GM21515 (cell line): ENCODE measurements around the gene TRANK1.

Experiments
- ATAC-seq: cut with Tn5 transposase; IDR thresholded peaks from one replicate; pipeline ENCODE4 v1.9.1; 2021; ENCODE audit not compliant: unreplicated experiment

The TRANK1 gene

DNA sequence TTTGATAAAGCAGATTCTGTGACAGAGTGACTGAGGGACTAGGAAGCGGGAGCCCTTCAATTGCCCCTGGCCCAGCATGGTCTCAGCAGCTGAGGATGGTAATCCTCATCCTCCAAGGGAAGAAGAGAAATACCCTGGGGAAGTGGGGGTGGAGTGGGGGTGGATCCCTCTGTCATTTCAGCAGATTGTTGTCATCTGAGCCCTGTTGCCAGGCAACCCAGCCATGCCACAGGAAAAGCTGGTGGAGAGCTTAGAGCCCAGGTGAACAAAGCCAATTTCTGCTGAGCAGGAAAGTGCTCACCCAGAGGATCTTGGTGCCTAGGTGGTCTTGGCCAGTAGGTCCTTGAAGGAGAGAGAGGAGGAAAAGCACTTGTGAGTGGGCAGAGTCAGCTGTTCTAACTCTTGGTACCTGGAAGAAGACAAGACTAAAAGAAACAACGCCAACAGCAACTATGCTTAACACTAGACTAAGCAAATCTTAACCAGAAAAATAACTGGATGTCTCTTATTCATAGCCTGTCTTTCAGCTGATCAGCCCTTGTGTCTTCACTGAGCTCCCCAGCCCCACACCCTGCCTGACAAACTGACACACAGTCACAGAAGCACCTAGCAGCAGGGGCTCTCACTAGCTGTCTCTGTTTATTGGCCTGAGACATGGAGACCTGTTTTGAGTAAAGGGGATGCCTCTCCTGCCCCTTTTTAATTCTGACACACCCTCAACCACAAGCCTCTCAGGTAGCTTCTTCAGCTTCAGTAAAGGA is 140.4 kb downstream of the TRANK1 start:
- no peak for ATAC-seq

- ATAC-seq, result no peak
Measured at GRCh38 chr3:36803091-36803791, 141.6 kb downstream of the TRANK1 start.

- ATAC-seq, result no peak
Measured at GRCh38 chr3:36800533-36801116, 144.2 kb downstream of the TRANK1 start.

GRCh38 chr3:36796881-36797280 is 148.0 kb downstream of the TRANK1 start:
- ATAC-seq, result no peak

GRCh38 chr3:36796161-36796560 is 148.7 kb downstream of the TRANK1 start:
- ATAC-seq, result no peak

DNA sequence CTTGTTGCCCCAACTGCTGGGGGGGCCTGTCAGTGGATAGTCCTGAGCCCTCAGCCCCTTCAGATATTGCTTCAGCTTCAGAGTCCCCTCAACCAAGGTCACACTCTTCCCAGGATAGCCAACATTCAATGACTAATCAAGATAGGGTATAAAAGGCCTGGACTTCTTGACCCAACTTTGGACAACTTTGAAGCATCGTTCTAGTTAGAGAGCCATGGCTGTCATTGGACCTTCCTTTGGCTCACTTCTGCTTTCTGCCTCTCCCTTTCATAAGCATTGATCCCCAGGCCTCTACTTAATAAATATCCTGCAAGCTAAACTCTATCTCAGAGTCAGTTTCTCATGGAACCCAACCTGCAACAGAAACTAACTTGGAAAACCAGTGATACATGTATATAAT is 149.2 kb downstream of the TRANK1 start:
- no peak for ATAC-seq

DNA sequence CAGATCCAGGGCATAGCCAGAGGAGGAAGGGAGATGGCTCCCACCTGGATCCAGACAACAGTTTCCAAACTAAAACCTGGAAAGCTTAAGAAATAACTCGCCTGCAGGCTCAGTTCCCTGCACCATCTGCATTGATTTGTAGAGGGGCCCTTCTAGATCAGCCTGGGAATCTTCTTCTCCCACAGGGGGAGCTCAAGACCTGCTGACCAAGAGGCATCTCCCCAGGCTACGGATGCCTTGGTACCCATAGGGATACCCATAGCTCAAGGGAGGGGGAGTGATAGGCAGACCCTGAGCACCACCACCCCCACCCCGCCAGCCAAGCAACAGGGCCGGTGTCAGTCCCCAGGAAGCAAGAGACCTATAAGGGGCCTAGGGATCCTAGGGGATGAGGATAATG is 152.5 kb downstream of the TRANK1 start:
- ATAC-seq, result no peak

DNA sequence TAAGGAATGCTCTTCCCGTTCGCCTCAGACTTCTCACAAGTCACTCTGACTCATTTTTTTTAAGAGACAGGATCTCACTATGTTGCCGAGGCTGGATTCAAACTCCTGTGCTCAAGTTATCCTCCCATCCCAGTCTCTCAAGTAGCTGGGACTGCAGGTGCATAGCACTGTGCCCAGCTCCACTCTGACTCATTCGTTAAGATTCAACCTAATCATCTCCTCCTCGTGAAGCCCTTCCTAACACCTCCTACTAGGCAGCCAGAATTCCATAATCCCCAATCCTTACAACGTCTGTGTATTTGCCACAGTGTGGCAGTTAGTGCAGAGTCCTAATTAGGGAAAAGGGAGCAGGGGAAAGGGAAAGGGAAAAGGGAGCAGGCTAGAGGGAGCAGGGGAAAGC is 154.1 kb downstream of the TRANK1 start:
- no peak for ATAC-seq

GRCh38 chr3:36786921-36787890 is 157.6 kb downstream of the TRANK1 start:
- ATAC-seq, result no peak

- ATAC-seq, result no peak
Measured at GRCh38 chr3:36784138-36784635, 160.7 kb downstream of the TRANK1 start.

DNA sequence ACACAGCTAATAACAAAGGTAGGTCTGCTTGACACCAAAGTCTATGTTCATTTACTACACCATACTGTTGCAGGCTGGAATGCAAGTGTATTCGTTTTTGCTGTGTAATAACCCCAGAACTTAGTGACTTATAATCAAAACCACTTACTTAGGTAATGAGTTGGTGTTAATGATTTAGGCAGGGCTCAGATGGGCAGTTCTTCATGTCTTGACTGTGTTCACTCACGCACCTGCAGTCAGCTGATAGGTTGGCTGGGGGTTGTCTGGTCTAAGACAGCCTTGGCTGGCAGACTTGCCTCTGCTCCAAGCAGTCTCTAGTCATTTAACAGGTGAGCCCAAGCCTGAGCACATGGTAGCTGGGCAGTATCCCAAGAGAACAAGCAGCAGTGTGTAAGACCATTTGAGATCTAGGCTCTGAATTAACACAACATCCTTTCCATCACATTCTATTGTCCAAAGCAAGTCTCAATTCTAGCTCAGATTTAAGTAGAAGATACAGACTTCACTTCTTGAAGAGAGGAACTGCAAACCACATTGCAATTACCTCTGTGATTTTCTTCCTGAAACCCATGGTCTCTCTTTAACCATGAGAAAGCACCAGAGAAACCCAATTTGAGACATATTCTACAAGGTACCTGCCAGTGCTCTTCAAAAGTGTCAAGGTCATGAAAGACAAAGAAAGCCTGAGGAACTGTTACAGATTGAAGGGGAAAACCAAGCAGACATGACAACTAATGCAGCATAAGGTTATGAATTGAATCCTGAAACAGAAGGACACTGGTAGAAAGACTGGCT is 167.2 kb downstream of the TRANK1 start:
- no peak for ATAC-seq
